NB4 (cell line): Measurements from ENCODE around the gene PARD3.

Source experiments
- MYC ChIP-seq: IDR thresholded peaks from 2 replicates; pipeline ENCODE4 v1.6.1; 2011; ENCODE audit warnings: low read depth, low read length
- POLR2A ChIP-seq: IDR thresholded peaks from 2 replicates; pipeline ENCODE4 v1.6.1; 2011; ENCODE audit warnings: mild to moderate bottlenecking; ENCODE audit not compliant: insufficient read length; ENCODE audit errors: extremely low read depth
- TF ChIP-seq, protein P1 (sequence below): IDR thresholded peaks from one replicate; pipeline ENCODE4 v1.5.1; 2012; ENCODE audit warnings: low read depth, low read length
- TF ChIP-seq, protein P2 (sequence below): IDR thresholded peaks from 2 replicates; pipeline ENCODE4 v1.6.1; 2011; ENCODE audit warnings: low read depth, low read length

DNA sequence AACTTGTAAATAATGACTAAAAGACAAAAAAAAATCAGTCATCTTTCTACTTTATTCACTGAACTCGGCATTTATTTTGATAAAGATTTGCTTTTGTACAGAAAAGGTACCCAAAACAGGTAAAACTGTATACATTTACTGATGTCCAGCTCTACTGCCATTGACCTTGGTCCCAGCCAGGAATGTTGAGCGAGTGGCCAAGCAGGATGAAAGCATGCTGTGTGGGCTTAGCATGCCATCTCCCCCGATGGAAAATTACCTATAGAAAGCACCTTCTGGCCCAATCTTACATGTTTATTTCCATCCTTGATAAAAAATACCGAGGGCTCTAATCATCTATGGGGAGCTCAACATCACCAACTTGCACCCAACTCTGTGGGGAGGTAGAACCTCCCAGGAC lies 6.8 kb downstream of the PARD3 start:
- TF ChIP-seq, protein P1, sequence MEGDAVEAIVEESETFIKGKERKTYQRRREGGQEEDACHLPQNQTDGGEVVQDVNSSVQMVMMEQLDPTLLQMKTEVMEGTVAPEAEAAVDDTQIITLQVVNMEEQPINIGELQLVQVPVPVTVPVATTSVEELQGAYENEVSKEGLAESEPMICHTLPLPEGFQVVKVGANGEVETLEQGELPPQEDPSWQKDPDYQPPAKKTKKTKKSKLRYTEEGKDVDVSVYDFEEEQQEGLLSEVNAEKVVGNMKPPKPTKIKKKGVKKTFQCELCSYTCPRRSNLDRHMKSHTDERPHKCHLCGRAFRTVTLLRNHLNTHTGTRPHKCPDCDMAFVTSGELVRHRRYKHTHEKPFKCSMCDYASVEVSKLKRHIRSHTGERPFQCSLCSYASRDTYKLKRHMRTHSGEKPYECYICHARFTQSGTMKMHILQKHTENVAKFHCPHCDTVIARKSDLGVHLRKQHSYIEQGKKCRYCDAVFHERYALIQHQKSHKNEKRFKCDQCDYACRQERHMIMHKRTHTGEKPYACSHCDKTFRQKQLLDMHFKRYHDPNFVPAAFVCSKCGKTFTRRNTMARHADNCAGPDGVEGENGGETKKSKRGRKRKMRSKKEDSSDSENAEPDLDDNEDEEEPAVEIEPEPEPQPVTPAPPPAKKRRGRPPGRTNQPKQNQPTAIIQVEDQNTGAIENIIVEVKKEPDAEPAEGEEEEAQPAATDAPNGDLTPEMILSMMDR = no peak
- no peak for TF ChIP-seq POLR2A
- no peak for TF ChIP-seq MYC
- TF ChIP-seq, protein P2, sequence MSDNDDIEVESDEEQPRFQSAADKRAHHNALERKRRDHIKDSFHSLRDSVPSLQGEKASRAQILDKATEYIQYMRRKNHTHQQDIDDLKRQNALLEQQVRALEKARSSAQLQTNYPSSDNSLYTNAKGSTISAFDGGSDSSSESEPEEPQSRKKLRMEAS = no peak
